HepG2 (cell line): ENCODE measurements around the gene TSPAN18.

ENCODE experiments used
- IRF9 ChIP-seq: sonication (generic); formaldehyde crosslinking; IDR thresholded peaks from 2 replicates; pipeline ENCODE4 v1.8.0; 2022; ENCODE audit warnings: missing genetic modification reagents, mild to moderate bottlenecking, borderline replicate concordance
- KLF6 ChIP-seq: IDR thresholded peaks from 2 replicates; pipeline ENCODE4 v1.8.0; 2016; ENCODE audit warnings: missing biosample characterization, missing genetic modification reagents
- PHF5A ChIP-seq: IDR thresholded peaks from one replicate; pipeline ENCODE4 v1.6.1; 2018; ENCODE audit warnings: low read depth, missing genetic modification reagents; ENCODE audit not compliant: unreplicated experiment
- SMAD1 ChIP-seq: sonication (generic); formaldehyde crosslinking; IDR thresholded peaks from 2 replicates; pipeline ENCODE4 v1.4.0; 2020; ENCODE audit warnings: missing genetic modification reagents, low read depth, mild to moderate bottlenecking, borderline replicate concordance
- ZNF562 ChIP-seq: sonication (generic); formaldehyde crosslinking; IDR thresholded peaks from 2 replicates; pipeline ENCODE4 v1.8.0; 2022; ENCODE audit warnings: missing genetic modification reagents, borderline replicate concordance
- TF ChIP-seq, protein P1 (sequence below): sonication (generic); formaldehyde crosslinking; IDR thresholded peaks from one replicate; pipeline ENCODE4 v1.5.1; 2020; ENCODE audit warnings: mild to moderate bottlenecking, missing genetic modification reagents; ENCODE audit errors: not compliant biosample characterization

DNA sequence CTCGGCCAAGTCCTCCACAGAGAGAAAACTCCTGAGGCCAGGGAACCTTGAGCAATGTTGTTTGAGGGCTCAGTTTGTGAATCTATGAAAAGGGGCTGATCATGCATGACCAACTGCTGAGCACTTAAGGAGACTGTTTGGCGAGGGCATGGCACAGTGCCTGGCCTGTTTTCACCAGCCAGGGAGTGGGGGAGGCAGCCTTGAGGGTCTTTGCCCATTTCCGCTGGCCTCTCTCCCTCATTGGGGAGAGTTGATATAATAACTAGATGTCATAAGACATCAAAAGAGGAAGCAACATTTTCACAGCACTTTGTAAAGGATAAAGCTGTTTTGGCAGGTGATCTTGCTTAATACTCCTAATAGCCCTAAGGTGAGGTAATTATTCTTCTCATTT is 113.3 kb downstream of the TSPAN18 start:
- TF ChIP-seq PHF5A (CRISPR knock-in tag), result no peak
- no peak for TF ChIP-seq IRF9 (CRISPR knock-in tag)
- TF ChIP-seq KLF6 (CRISPR knock-in tag), result no peak
- TF ChIP-seq SMAD1 (CRISPR knock-in tag), result no peak
- TF ChIP-seq ZNF562, result no peak
- TF ChIP-seq, protein P1, sequence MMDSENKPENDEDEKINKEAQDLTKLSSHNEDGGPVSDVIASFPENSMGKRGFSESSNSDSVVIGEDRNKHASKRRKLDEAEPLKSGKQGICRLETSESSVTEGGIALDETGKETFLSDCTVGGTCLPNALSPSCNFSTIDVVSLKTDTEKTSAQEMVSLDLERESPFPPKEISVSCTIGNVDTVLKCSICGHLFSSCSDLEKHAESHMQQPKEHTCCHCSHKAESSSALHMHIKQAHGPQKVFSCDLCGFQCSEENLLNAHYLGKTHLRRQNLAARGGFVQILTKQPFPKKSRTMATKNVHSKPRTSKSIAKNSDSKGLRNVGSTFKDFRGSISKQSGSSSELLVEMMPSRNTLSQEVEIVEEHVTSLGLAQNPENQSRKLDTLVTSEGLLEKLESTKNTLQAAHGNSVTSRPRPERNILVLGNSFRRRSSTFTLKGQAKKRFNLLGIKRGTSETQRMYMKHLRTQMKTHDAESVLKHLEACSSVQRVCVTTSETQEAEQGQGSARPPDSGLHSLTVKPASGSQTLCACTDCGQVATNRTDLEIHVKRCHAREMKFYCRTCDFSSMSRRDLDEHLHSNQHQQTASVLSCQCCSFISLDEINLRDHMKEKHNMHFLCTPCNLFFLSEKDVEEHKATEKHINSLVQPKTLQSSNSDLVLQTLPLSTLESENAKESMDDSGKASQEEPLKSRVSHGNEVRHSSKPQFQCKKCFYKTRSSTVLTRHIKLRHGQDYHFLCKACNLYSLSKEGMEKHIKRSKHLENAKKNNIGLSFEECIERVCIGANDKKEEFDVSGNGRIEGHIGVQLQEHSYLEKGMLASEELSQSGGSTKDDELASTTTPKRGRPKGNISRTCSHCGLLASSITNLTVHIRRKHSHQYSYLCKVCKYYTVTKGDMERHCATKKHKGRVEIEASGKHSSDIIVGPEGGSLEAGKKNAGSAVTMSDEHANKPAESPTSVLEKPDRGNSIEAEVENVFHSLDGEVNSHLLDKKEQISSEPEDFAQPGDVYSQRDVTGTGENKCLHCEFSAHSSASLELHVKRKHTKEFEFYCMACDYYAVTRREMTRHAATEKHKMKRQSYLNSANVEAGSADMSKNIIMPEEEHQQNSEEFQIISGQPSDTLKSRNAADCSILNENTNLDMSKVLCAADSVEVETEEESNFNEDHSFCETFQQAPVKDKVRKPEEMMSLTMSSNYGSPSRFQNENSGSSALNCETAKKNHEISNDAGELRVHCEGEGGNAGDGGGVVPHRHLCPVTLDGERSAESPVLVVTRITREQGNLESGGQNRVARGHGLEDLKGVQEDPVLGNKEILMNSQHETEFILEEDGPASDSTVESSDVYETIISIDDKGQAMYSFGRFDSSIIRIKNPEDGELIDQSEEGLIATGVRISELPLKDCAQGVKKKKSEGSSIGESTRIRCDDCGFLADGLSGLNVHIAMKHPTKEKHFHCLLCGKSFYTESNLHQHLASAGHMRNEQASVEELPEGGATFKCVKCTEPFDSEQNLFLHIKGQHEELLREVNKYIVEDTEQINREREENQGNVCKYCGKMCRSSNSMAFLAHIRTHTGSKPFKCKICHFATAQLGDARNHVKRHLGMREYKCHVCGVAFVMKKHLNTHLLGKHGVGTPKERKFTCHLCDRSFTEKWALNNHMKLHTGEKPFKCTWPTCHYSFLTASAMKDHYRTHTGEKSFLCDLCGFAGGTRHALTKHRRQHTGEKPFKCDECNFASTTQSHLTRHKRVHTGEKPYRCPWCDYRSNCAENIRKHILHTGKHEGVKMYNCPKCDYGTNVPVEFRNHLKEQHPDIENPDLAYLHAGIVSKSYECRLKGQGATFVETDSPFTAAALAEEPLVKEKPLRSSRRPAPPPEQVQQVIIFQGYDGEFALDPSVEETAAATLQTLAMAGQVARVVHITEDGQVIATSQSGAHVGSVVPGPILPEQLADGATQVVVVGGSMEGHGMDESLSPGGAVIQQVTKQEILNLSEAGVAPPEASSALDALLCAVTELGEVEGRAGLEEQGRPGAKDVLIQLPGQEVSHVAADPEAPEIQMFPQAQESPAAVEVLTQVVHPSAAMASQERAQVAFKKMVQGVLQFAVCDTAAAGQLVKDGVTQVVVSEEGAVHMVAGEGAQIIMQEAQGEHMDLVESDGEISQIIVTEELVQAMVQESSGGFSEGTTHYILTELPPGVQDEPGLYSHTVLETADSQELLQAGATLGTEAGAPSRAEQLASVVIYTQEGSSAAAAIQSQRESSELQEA (CRISPR knock-in tag), result no peak
